AG04450 (cell line): ENCODE results near the gene CCDC71. TPM values are rescaled to one million over a fixed set of nuclear protein-coding genes. Genes with fewer than 3 reads are reported as not detected.

Source experiments
- CTCF ChIA-PET: fragments of 300-600, 350-600 bp; formaldehyde crosslinking; extraction: SDS; loops from one replicate; lab custom pipeline; 2022; ENCODE audit warnings: antibody characterized with exemption, inconsistent platforms; lab: Charles Lee
- POLR2A ChIA-PET: fragments of 350-600 bp; formaldehyde crosslinking; extraction: SDS; loops from one replicate; lab custom pipeline; 2021; ENCODE audit warnings: antibody characterized with exemption, inconsistent platforms; lab: Yijun Ruan, JAX
- DNase-seq: peaks from one replicate; pipeline ENCODE4 v3.0.0-alpha.2; 2011; ENCODE audit warnings: low read depth, low spot score
- H3K27ac ChIP-seq: one replicate; pipeline ENCODE4 v1.5.1; 2012; ENCODE audit warnings: low read depth, low read length, control low read depth
- H3K27me3 ChIP-seq: one replicate; pipeline ENCODE4 v1.6.0; 2012; ENCODE audit warnings: low read length; ENCODE audit not compliant: control insufficient read depth, insufficient read depth
- H3K4me3 ChIP-seq: 2 replicates; pipeline ENCODE4 v1.5.1; 2011; ENCODE audit warnings: mild to moderate bottlenecking, low read depth, low read length, control low read depth
- H3K9me3 ChIP-seq: 2 replicates; pipeline ENCODE4 v1.5.1; 2012; ENCODE audit warnings: low read length; ENCODE audit not compliant: control insufficient read depth, insufficient read depth
- CTCF ChIP-seq: IDR thresholded peaks from 2 replicates; pipeline ENCODE4 v1.5.1; 2011; ENCODE audit warnings: low read depth, low read length, control low read depth, inconsistent platforms
- polyA plus RNA-seq: library from polyadenylated mRNA; depleted of rRNA; stranded (reverse); fragments of >200 nt; gene quantifications from 2 replicates; pipeline ENCODE4 v1.2.3, GENCODE V29; 2011; rRNA removed

CCDC71 gene
- polyA plus RNA-seq, 1 experiment = 19.6 TPM

DNA sequence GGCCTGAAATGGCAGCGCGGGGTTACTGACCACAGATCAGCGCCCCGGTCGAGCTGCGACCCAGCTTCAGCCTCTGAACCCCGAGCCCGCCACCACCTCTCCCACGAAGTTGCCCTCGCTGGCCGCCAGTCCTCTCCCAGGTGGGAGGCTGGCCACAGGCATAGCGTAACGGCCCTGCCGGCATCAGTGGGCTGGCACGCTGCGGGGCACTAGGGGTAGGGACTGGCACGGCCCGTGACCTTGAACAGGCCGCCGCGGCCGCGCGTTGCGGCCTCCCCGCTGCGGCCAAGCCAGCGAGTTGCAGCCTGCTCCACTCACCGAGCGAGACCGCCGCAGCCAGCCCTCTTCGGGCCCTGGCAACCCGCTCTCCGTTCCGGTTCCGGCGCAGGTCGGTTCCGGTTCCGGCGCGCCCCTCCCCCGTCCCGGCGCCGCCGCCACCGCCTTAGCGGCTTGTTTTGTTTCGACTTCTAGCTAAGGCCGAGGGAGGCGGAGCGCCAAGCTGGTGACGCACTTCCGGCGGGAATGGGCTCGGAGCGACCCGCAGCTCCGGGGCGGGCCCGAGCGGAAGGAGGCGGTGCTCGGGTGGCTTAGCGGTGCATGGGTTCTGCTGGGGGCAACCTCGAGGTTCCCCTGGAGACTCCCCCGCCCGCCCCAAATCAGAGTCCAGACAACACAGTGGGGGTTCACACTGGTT is 45.5 kb downstream of the CCDC71 start, which contains the start of gene USP19:
Gene USP19 (minus strand): TSS at position 386 of the 694 bp plus-strand sequence. CDS start 1,678 bp downstream, outside the sequence.
- Histone ChIP-seq H3K9me3 (no peaks in the 10 kb centered on the region; the same call in 1 of the 2 replicates), H3K27me3 (no peaks in the 10 kb centered on the region), H3K4me3 (peak within 1 kb of the TSS; percentile 96), H3K27ac (peak within 1 kb of the TSS; percentile 91)
- CTCF ChIA-PET = no interaction called here
- POLR2A ChIA-PET = interaction anchor here (0.5 to 2.2 kb wide), 6 partner anchors 11 to 99 kb away, joined by 4 to 29 read pairs (median 8); partner anchors contain the start of genes IMPDH2, LAMB2, NDUFAF3 and QRICH1
- no peak for TF ChIP-seq CTCF
- DNase-seq = peak; percentile 80

DNA sequence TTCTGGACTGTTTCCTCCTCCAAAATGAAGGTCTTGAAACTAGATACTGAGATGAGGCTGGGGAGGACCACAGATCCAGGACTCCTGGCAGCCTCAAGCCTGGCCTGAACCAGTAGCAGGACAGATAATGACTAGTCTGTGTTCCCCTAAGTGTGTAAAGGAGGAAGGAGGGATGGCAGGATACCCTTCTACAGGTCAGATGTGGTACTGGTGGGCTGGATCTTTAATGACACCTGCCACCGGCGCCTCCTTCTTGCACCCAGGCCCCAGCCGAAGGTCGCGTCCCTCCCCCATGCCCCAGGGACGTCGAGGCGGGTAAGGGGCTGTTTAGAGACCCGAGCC is 46.1 kb downstream of the CCDC71 start:
- DNase-seq = no peak
- Histone ChIP-seq H3K27me3 (no peaks in the 10 kb centered on the region), H3K9me3 (no peaks in the 10 kb centered on the region; the same call in 1 of the 2 replicates), H3K27ac (peak overlapping the region; percentile 91), H3K4me3 (peak overlapping the region; percentile 96)
- POLR2A ChIA-PET = interaction anchor here (0.5 to 2.2 kb wide), 5 partner anchors 12 to 91 kb away, joined by 4 to 29 read pairs (median 8); partner anchors contain the start of genes IMPDH2, LAMB2 and QRICH1
- CTCF ChIA-PET = no interaction called here
- TF ChIP-seq CTCF = no peak

DNA sequence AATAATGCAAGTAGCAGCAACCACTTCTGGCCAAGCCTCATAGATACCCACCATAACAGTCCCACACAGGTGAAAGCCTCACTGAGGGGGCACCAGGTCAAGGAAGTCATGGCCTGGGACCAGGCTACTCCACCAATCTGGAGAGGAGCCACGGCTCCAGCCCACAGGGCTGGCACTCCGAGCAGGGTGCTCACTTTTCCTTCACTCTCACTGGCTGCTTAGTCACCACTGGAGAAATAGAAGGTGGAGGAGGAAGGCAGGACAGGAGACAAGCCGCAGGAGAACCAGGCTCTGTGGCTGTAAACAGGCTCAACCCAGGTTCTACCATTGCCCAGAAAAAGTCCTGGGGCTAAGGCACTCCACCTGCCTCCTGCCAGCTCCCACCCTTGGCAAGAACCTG is 46.7 kb downstream of the CCDC71 start:
- CTCF ChIA-PET = no interaction called here
- POLR2A ChIA-PET = interaction anchor here (1.9 to 2.0 kb wide), 3 partner anchors 13 to 90 kb away, joined by 7 to 19 read pairs (median 8); partner anchors contain the start of genes IMPDH2 and QRICH1
- Histone ChIP-seq H3K27me3 (no peaks in the 10 kb centered on the region), H3K27ac (peak overlapping the region; percentile 91), H3K9me3 (no peaks in the 10 kb centered on the region; the same call in 1 of the 2 replicates), H3K4me3 (peak overlapping the region; percentile 96)
- DNase-seq = no peak
- TF ChIP-seq CTCF = no peak

GRCh38 chr3:49119036-49119435 is 47.1 kb downstream of the CCDC71 start:
- CTCF ChIA-PET = no interaction called here
- H3K27me3 ChIP-seq = no peaks in the 10 kb centered on the region
- H3K27ac ChIP-seq = no peak overlapping the region
- H3K4me3 ChIP-seq = peak overlapping the region; percentile 96
- no peaks in the 10 kb centered on the region; the same call in 1 of the 2 replicates for H3K9me3 ChIP-seq
- DNase-seq = no peak
- POLR2A ChIA-PET = interaction anchor here (0.7 kb wide), 1 partner anchor 39 kb away, joined by 3 read pairs; no protein-coding TSS in a partner anchor
- TF ChIP-seq CTCF = no peak

Other genes with a start within 250 kb of the CCDC71 start
- gene ARIH2, start 247.5 kb downstream of the CCDC71 start, polyA plus RNA-seq = 77.2 and 77.5 TPM in 2 replicates
- gene P4HTM, start 176.1 kb downstream of the CCDC71 start, polyA plus RNA-seq = 18.2 and 22.5 TPM in 2 replicates
- gene WDR6, start 158.9 kb downstream of the CCDC71 start, polyA plus RNA-seq = 101 and 117 TPM in 2 replicates
- 42.4 and 55.6 TPM in 2 replicates for gene DALRD3, start 147.8 kb downstream of the CCDC71 start, polyA plus RNA-seq
- gene NDUFAF3, start 144.2 kb downstream of the CCDC71 start, polyA plus RNA-seq = 47.0 and 69.2 TPM in 2 replicates
- gene IMPDH2, start 136.9 kb downstream of the CCDC71 start, polyA plus RNA-seq = 268 and 284 TPM in 2 replicates
- 68.6 and 69.7 TPM in 2 replicates for gene QRICH1, start 72.3 kb downstream of the CCDC71 start, polyA plus RNA-seq
- 209 and 305 TPM in 2 replicates for gene QARS1, start 61.6 kb downstream of the CCDC71 start, polyA plus RNA-seq
- gene USP19, start 45.5 kb downstream of the CCDC71 start, polyA plus RNA-seq = 33.3 and 37.7 TPM in 2 replicates
- gene LAMB2, start 33.3 kb downstream of the CCDC71 start, polyA plus RNA-seq = 470 and 674 TPM in 2 replicates
- gene KLHDC8B, start 5.3 kb upstream of the CCDC71 start, polyA plus RNA-seq = 20.7 and 21.2 TPM in 2 replicates
- gene C3orf62, start 110.9 kb upstream of the CCDC71 start, polyA plus RNA-seq = 2.3 TPM in 2 replicates
- 78.4 and 80.4 TPM in 2 replicates for gene USP4, start 173.7 kb upstream of the CCDC71 start, polyA plus RNA-seq
- 434 and 693 TPM in 2 replicates for gene GPX1, start 192.0 kb upstream of the CCDC71 start, polyA plus RNA-seq
- 466 and 505 TPM in 2 replicates for gene RHOA, start 245.6 kb upstream of the CCDC71 start, polyA plus RNA-seq
- 30.4 and 32.0 TPM in 2 replicates for gene TCTA, start 246.1 kb upstream of the CCDC71 start, polyA plus RNA-seq